Neural cell (in vitro differentiated cells): ENCODE data around the gene COL9A1. TPM values are rescaled to one million over a fixed set of nuclear protein-coding genes. Genes with fewer than 3 reads are reported as not detected.

Source experiments
- H2AFZ ChIP-seq: fragments of 200-600, 300-800 bp; sonication (generic), shearing (Covaris generic); 2 replicates; pipeline ENCODE4 v1.6.0; 2014; ENCODE audit warnings: low read depth, mild to moderate bottlenecking, antibody characterized with exemption, low read length, moderate library complexity
- H3F3A ChIP-seq: fragments of 200-600 bp; shearing (Covaris generic); 2 replicates; pipeline ENCODE4 v1.6.1; 2016; ENCODE audit warnings: mild to moderate bottlenecking, moderate library complexity, mixed read lengths, antibody characterized with exemption, low read length; ENCODE audit not compliant: insufficient read depth, poor library complexity, severe bottlenecking
- H3K27ac ChIP-seq: fragments of 200-600, 300-800 bp; sonication (generic), shearing (Covaris generic); 2 replicates; pipeline ENCODE4 v1.5.1; 2014; ENCODE audit warnings: mild to moderate bottlenecking, low read length, moderate library complexity
- H3K27me3 ChIP-seq: fragments of 300-800, 200-600 bp; sonication (generic), shearing (Covaris generic); 2 replicates; pipeline ENCODE4 v1.6.0; 2014; ENCODE audit warnings: mild to moderate bottlenecking, low read depth, low read length, moderate library complexity; ENCODE audit not compliant: insufficient read depth
- H3K36me3 ChIP-seq: fragments of 300-800, 200-600 bp; sonication (generic), shearing (Covaris generic); 2 replicates; pipeline ENCODE4 v1.5.1; 2014; ENCODE audit warnings: mild to moderate bottlenecking, antibody characterized with exemption, low read length, moderate library complexity; ENCODE audit not compliant: insufficient read depth
- H3K4me2 ChIP-seq: fragments of 300-800, 200-600 bp; sonication (generic), shearing (Covaris generic); 2 replicates; pipeline ENCODE4 v1.6.0; 2014; ENCODE audit warnings: mild to moderate bottlenecking, low read length
- H3K4me3 ChIP-seq: fragments of 300-800, 200-600 bp; sonication (generic), shearing (Covaris generic); 2 replicates; pipeline ENCODE4 v1.5.1; 2014; ENCODE audit warnings: mild to moderate bottlenecking, low read length, moderate library complexity
- H3K79me2 ChIP-seq: fragments of 200-600 bp; shearing (Covaris generic); replicated peaks from 2 replicates; pipeline ENCODE4 v1.6.0; 2014; ENCODE audit warnings: mild to moderate bottlenecking, low read length, moderate library complexity; ENCODE audit not compliant: insufficient read depth
- H3K9ac ChIP-seq: fragments of 300-800, 200-600 bp; sonication (generic), shearing (Covaris generic); 2 replicates; pipeline ENCODE4 v1.6.1; 2016; ENCODE audit warnings: mild to moderate bottlenecking, low read length, mixed read lengths
- H3K9me2 ChIP-seq: fragments of 200-600 bp; shearing (Covaris generic); 2 replicates; pipeline ENCODE4 v1.6.1; 2016; ENCODE audit warnings: mild to moderate bottlenecking, low read length, mixed read lengths; ENCODE audit not compliant: insufficient read depth
- H3K9me3 ChIP-seq: fragments of 200-600, 300-800 bp; sonication (generic), shearing (Covaris generic); 2 replicates; pipeline ENCODE4 v1.6.1; 2016; ENCODE audit warnings: mild to moderate bottlenecking, mixed run types, low read length, moderate library complexity, mixed read lengths
- H4K20me1 ChIP-seq: fragments of 200-600 bp; shearing (Covaris generic); 2 replicates; pipeline ENCODE4 v1.6.1; 2016; ENCODE audit warnings: mild to moderate bottlenecking, mixed run types; ENCODE audit not compliant: insufficient read depth
- EP300 ChIP-seq: fragments of 450-650 bp; conservative IDR thresholded peaks from 2 replicates; pipeline ENCODE4 v1.6.1; 2014; ENCODE audit warnings: antibody characterized with exemption, mild to moderate bottlenecking, moderate library complexity; ENCODE audit not compliant: poor library complexity, severe bottlenecking
- EZH2 ChIP-seq: fragments of 200-600, 300-800 bp; shearing (Covaris generic), sonication (generic); IDR thresholded peaks from 2 replicates; pipeline ENCODE4 v1.6.1; 2014; ENCODE audit warnings: antibody characterized with exemption, low read length, borderline replicate concordance, mild to moderate bottlenecking; ENCODE audit not compliant: insufficient read depth, poor library complexity, severe bottlenecking
- MXI1 ChIP-seq: fragments of 450-650 bp; conservative IDR thresholded peaks from 2 replicates; pipeline ENCODE4 v1.6.1; 2014; ENCODE audit warnings: antibody characterized with exemption, mild to moderate bottlenecking; ENCODE audit not compliant: poor library complexity, severe bottlenecking
- POLR2AphosphoS5 ChIP-seq: IDR thresholded peaks from 2 replicates; pipeline ENCODE4 v1.6.1; 2012
- RAD21 ChIP-seq: fragments of 450-650 bp; conservative IDR thresholded peaks from 2 replicates; pipeline ENCODE4 v1.6.1; 2014; ENCODE audit warnings: antibody characterized with exemption, mild to moderate bottlenecking, moderate library complexity
- REST ChIP-seq: IDR thresholded peaks from 2 replicates; pipeline ENCODE4 v1.6.1; 2012; ENCODE audit warnings: borderline replicate concordance
- SMC3 ChIP-seq: fragments of 450-650 bp; conservative IDR thresholded peaks from 2 replicates; pipeline ENCODE4 v1.6.1; 2014; ENCODE audit warnings: antibody characterized with exemption, mild to moderate bottlenecking, moderate library complexity; ENCODE audit not compliant: poor library complexity
- TAF1 ChIP-seq: IDR thresholded peaks from 2 replicates; pipeline ENCODE4 v1.6.1; 2012; ENCODE audit warnings: low read depth
- polyA plus RNA-seq: library from polyadenylated mRNA; depleted of rRNA; stranded (reverse); fragments of >200 nt; gene quantifications from 2 replicates; pipeline ENCODE4 v1.2.3, GENCODE V29; 2014
- TF ChIP-seq, protein P1 (sequence below): fragments of 450-650 bp; IDR thresholded peaks from 2 replicates; pipeline ENCODE4 v1.5.1; 2014; ENCODE audit warnings: antibody characterized with exemption, mild to moderate bottlenecking, moderate library complexity; ENCODE audit not compliant: poor library complexity, severe bottlenecking

The COL9A1 gene
- polyA plus RNA-seq, 1 donor from 2014 or later, result 1.0 TPM

GRCh38 chr6:70292193-70292592, 10.7 kb downstream of the COL9A1 start:
- Histone ChIP-seq H2AFZ (no peak overlapping the region), H3F3A (no peaks in the 10 kb centered on the region), H3K9me3 (no peaks in the 10 kb centered on the region), H4K20me1 (no peaks in the 10 kb centered on the region), H3K36me3 (no peaks in the 10 kb centered on the region), H3K79me2 (no peaks in the 10 kb centered on the region), H3K4me2 (no peak overlapping the region), H3K27ac (no peak overlapping the region), H3K27me3 (no peaks in the 10 kb centered on the region), H3K9ac (no peak overlapping the region), H3K4me3 (no peak overlapping the region), H3K9me2 (no peaks in the 10 kb centered on the region)
- TF ChIP-seq SMC3 (no peak), RAD21 (no peak), POLR2AphosphoS5 (no peak), MXI1 (no peak), EP300 (no peak), REST (no peak), EZH2 (no peak), TAF1 (no peak)
- TF ChIP-seq, protein P1, sequence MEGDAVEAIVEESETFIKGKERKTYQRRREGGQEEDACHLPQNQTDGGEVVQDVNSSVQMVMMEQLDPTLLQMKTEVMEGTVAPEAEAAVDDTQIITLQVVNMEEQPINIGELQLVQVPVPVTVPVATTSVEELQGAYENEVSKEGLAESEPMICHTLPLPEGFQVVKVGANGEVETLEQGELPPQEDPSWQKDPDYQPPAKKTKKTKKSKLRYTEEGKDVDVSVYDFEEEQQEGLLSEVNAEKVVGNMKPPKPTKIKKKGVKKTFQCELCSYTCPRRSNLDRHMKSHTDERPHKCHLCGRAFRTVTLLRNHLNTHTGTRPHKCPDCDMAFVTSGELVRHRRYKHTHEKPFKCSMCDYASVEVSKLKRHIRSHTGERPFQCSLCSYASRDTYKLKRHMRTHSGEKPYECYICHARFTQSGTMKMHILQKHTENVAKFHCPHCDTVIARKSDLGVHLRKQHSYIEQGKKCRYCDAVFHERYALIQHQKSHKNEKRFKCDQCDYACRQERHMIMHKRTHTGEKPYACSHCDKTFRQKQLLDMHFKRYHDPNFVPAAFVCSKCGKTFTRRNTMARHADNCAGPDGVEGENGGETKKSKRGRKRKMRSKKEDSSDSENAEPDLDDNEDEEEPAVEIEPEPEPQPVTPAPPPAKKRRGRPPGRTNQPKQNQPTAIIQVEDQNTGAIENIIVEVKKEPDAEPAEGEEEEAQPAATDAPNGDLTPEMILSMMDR, result no peak

GRCh38 chr6:70289299-70289698, 13.6 kb downstream of the COL9A1 start:
- no peaks in the 10 kb centered on the region for H3K36me3 ChIP-seq
- no peaks in the 10 kb centered on the region for H3K9me3 ChIP-seq
- H3F3A ChIP-seq, result no peaks in the 10 kb centered on the region
- TF ChIP-seq EP300, result no peak
- no peak for TF ChIP-seq TAF1
- TF ChIP-seq, protein P1, result peak; percentile 29
- no peak for TF ChIP-seq EZH2
- TF ChIP-seq SMC3, result no peak
- TF ChIP-seq REST, result no peak
- TF ChIP-seq RAD21, result no peak
- no peaks in the 10 kb centered on the region for H3K9me2 ChIP-seq
- H3K9ac ChIP-seq, result no peak overlapping the region
- H3K27ac ChIP-seq, result no peak overlapping the region
- no peak overlapping the region for H3K4me2 ChIP-seq
- H4K20me1 ChIP-seq, result no peaks in the 10 kb centered on the region
- H3K27me3 ChIP-seq, result no peaks in the 10 kb centered on the region
- H3K79me2 ChIP-seq, result no peaks in the 10 kb centered on the region
- no peak overlapping the region for H3K4me3 ChIP-seq
- H2AFZ ChIP-seq, result no peak overlapping the region
